Endothelial cell of umbilical vein (primary cell): ENCODE data around the gene HDAC4. TPM values are rescaled to one million over a fixed set of nuclear protein-coding genes. Genes with fewer than 3 reads are reported as not detected.

Experiments used
- BruUV-seq: library from RNA; stranded (reverse); fragments of 400-500 nt; replicated peaks from 2 replicates; lab custom pipeline; 2021; lab: Mats Ljungman, UMichigan
- CTCF ChIA-PET: fragments of 300-600, 350-600 bp; sonication (Branson Sonifier 250); formaldehyde crosslinking; loops from one replicate; lab custom pipeline; 2021; ENCODE audit warnings: antibody characterized with exemption, inconsistent platforms; lab: Charles Lee
- POLR2A ChIA-PET: fragments of 300-600, 350-600 bp; sonication (Branson Sonifier 250); formaldehyde crosslinking; loops from one replicate; lab custom pipeline; 2021; ENCODE audit warnings: antibody characterized with exemption, inconsistent platforms; lab: Charles Lee
- DNase-seq: peaks from one replicate; pipeline ENCODE4 v3.0.0-alpha.2; 2011; ENCODE audit warnings: low read depth, low spot score
- FAIRE-seq: peaks from 2 replicates; lab custom pipeline; 2011; peaks lifted over from hg19 to GRCh38; lab: Jason Lieb, UNC
- H2AFZ ChIP-seq: 2 replicates; pipeline ENCODE4 v1.6.0; 2012; ENCODE audit warnings: low read depth, low read length, control low read depth, inconsistent platforms
- H3K27ac ChIP-seq: 2 replicates; pipeline ENCODE4 v1.5.1; 2011; ENCODE audit warnings: low read depth, mild to moderate bottlenecking, control low read depth, low read length, moderate library complexity; ENCODE audit not compliant: insufficient read depth
- H3K27me3 ChIP-seq, 2 experiments: 2 replicates each; pipeline versions ENCODE4 v1.6.0 to v1.6.1; 2011; ENCODE audit warnings: low read length in 2 of 2, mixed read lengths in 1 of 2; ENCODE audit not compliant: control insufficient read depth in 2 of 2, insufficient read depth in 2 of 2
- H3K36me3 ChIP-seq, 2 experiments: 2 replicates in 1 of 2; 3 replicates in 1 of 2; pipeline ENCODE4 v1.5.1; 2011; ENCODE audit warnings: low read length in 2 of 2, mild to moderate bottlenecking in 1 of 2, moderate library complexity in 1 of 2; ENCODE audit not compliant: control insufficient read depth in 2 of 2, insufficient read depth in 2 of 2; ENCODE audit errors: extremely low read depth in 1 of 2
- H3K4me1 ChIP-seq: 3 replicates; pipeline ENCODE4 v1.5.1; 2011; ENCODE audit warnings: mild to moderate bottlenecking, low read length; ENCODE audit not compliant: control insufficient read depth, insufficient read depth; ENCODE audit errors: extremely low read depth
- H3K4me2 ChIP-seq: 2 replicates; pipeline ENCODE4 v1.6.1; 2011; ENCODE audit warnings: low read length, control low read depth, mixed read lengths; ENCODE audit not compliant: insufficient read depth
- H3K4me3 ChIP-seq, 3 experiments: fragments of 200-600 bp in 1 of 3; sonication (generic), shearing (Covaris generic) in 1 of 3; replicated peaks in 1 of 3; 2 replicates each; pipeline ENCODE4 v1.5.1; 2011 to 2016; ENCODE audit warnings: control low read depth in 3 of 3, low read length in 3 of 3, mild to moderate bottlenecking in 2 of 3, inconsistent platforms in 1 of 3, low read depth in 1 of 3, moderate library complexity in 1 of 3; ENCODE audit not compliant: insufficient read depth in 1 of 3
- H3K79me2 ChIP-seq: 2 replicates; pipeline ENCODE4 v1.6.0; 2012; ENCODE audit warnings: low read length, inconsistent platforms; ENCODE audit not compliant: control insufficient read depth, insufficient read depth
- H3K9ac ChIP-seq: replicated peaks from 2 replicates; pipeline ENCODE3; 2011; ENCODE audit warnings: low read length, control low read depth; ENCODE audit not compliant: insufficient read depth; ENCODE audit errors: extremely low read depth
- H3K9me1 ChIP-seq: replicated peaks from 3 replicates; pipeline ENCODE4 v1.6.0; 2011; ENCODE audit warnings: mild to moderate bottlenecking, low read length; ENCODE audit not compliant: control insufficient read depth, insufficient read depth; ENCODE audit errors: extremely low read depth
- H3K9me3 ChIP-seq: replicated peaks from 2 replicates; pipeline ENCODE4 v1.5.1; 2012; ENCODE audit warnings: low read length, inconsistent platforms; ENCODE audit not compliant: control insufficient read depth, insufficient read depth
- H4K20me1 ChIP-seq: replicated peaks from 2 replicates; pipeline ENCODE3; 2011; ENCODE audit warnings: mild to moderate bottlenecking, low read length; ENCODE audit not compliant: control insufficient read depth, insufficient read depth; ENCODE audit errors: extremely low read depth
- EZH2 ChIP-seq: IDR thresholded peaks from 2 replicates; pipeline ENCODE4 v1.6.1; 2012; ENCODE audit warnings: borderline replicate concordance, low read depth, mild to moderate bottlenecking, moderate library complexity, low read length, inconsistent platforms; ENCODE audit not compliant: severe bottlenecking
- FOS ChIP-seq: IDR thresholded peaks from 2 replicates; pipeline ENCODE4 v1.6.1; 2011; ENCODE audit warnings: mild to moderate bottlenecking, low read length, moderate library complexity, borderline replicate concordance; ENCODE audit not compliant: insufficient read depth
- GATA2 ChIP-seq: IDR thresholded peaks from 2 replicates; pipeline ENCODE4 v1.7.0; 2011; ENCODE audit warnings: low read depth, mild to moderate bottlenecking, moderate library complexity, mixed read lengths, low read length; ENCODE audit not compliant: insufficient read length, insufficient read depth
- JUN ChIP-seq: IDR thresholded peaks from 2 replicates; pipeline ENCODE4 v1.6.1; 2011; ENCODE audit warnings: borderline replicate concordance, low read depth; ENCODE audit not compliant: insufficient read length, insufficient read depth
- MYC ChIP-seq: IDR thresholded peaks from one replicate; pipeline ENCODE4 v1.6.1; 2011; ENCODE audit warnings: mild to moderate bottlenecking, low read depth, low read length
- POLR2A ChIP-seq: IDR thresholded peaks from 2 replicates; pipeline ENCODE4 v1.6.1; 2012; ENCODE audit warnings: low read depth, mild to moderate bottlenecking, control low read depth, low read length
- POLR2AphosphoS5 ChIP-seq: IDR thresholded peaks from 2 replicates; pipeline ENCODE4 v1.6.1; 2012; ENCODE audit warnings: low read depth, mild to moderate bottlenecking, control low read depth, low read length, moderate library complexity; ENCODE audit not compliant: insufficient read depth
- dilution Hi-C: fragments of 300-500 bp; cut with MboI; formaldehyde crosslinking; loops from one replicate; pipeline ENCODE4 v1.15.0; 2019; ENCODE audit warnings: low sequenced_read_pairs; ENCODE audit not compliant: extremely low pct_ligation_motif_present
- intact Hi-C: fragments of 100-400 bp; cut with micrococcal nuclease; formaldehyde crosslinking; loops from one replicate; pipeline ENCODE4 v1.10.0; 2022
- polyA plus RNA-seq, 4 experiments: library from polyadenylated mRNA; depleted of rRNA in 3 of 4; stranded (reverse) in 3 of 4; unstranded in 1 of 4; fragments of >200 nt; gene quantifications; 2 replicates each; pipeline versions ENCODE4 v1.2.1 to v1.2.3, GENCODE V29; 2011 to 2012; ENCODE audit warnings: missing spikeins in 1 of 4
- total RNA-seq: library from RNA; stranded (reverse); gene quantifications from 2 replicates; pipeline ENCODE4 v1.2.3, GENCODE V29; 2021
- TF ChIP-seq, protein P1 (sequence below): IDR thresholded peaks from 2 replicates; pipeline ENCODE4 v1.6.1; 2011; ENCODE audit not compliant: insufficient read depth, insufficient read length
- TF ChIP-seq, protein P2 (sequence below), 2 donors: IDR thresholded peaks; 1 replicate in 1 of 2; 2 replicates in 1 of 2; pipeline ENCODE4 v1.5.1; 2011; ENCODE audit warnings: low read length in 2 of 2, mild to moderate bottlenecking in 2 of 2, moderate library complexity in 2 of 2, control low read depth in 1 of 2, inconsistent platforms in 1 of 2, low read depth in 1 of 2; ENCODE audit not compliant: insufficient read depth in 1 of 2; ENCODE audit errors: extremely low read depth in 1 of 2

The HDAC4 gene
- total and polyA plus RNA-seq, 2 donors (not counting 3 experiments of a cell fraction or from before 2014, with no cell fraction given) = 13.4 to 33.0 TPM

DNA sequence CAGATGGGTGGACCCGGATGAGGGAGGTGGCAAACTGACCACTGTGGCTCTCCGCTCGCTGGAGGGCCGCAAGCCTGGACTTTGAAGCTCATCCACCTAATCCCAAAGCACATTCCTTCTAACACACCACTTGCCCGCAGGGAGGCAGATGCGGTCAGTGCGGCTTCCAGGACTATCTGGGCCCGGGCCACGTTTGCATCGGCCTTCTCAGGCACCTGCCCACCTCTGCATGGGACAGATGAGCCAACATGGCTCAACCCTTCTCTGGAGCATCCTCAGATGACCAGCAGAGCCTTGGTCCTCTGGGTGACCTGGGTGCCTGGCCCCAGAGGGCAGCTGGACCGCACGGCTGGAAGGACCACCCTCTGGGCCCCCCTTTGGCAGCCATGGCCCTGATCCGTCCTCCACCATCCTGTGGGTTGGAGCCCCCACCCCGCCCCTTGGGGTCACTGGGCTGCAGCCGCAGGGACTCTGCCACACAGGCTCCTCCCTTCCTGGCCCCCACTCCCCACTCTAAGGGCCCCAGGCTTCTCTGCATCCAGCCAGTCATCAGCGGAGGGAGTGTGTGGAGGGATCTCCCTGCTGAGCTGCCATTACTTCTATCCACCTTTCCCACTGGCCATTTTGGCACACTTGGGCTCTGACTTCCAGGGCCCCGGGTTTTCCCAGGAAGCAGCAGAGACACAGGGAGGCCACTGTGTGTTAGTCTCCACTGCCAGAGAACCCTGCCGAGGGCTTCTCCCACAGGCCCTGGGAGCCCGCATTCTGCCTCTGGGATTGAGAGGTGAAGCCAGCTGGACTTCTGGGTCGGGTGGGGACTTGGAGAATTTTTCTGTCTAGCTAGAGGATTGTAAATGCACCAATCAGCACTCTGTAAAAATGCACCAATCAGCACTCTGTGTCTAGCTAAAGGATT lies 12.3 kb downstream of the HDAC4 start:
- Histone ChIP-seq H3K36me3 (peaks cover 0 to 2% of the 10 kb centered on the region in 2 experiments), H3K9me3 (no peaks in the 10 kb centered on the region), H3K4me3 (no peak overlapping the region), H3K79me2 (peaks cover 11% of the 10 kb centered on the region), H3K9ac (no peak overlapping the region), H4K20me1 (no peaks in the 10 kb centered on the region), H3K4me1 (no peaks in the 10 kb centered on the region), H3K27me3 (no peaks in the 10 kb centered on the region), H3K9me1 (no peaks in the 10 kb centered on the region), H3K27ac (no peak overlapping the region), H2AFZ (no peak overlapping the region), H3K4me2 (no peak overlapping the region)
- dilution Hi-C loops (no loop called here), intact Hi-C loops (no loop called here)
- DNase-seq = no peak
- ChIA-PET POLR2A (interaction anchor here (1.7 kb wide), 1 partner anchor 12 kb away, joined by 5 read pairs; the partner anchor contains the start of gene HDAC4), CTCF (no interaction called here)
- BruUV-seq = no TSS peak
- TF ChIP-seq POLR2A = no peak
- no peak for TF ChIP-seq EZH2
- TF ChIP-seq, protein P1, sequence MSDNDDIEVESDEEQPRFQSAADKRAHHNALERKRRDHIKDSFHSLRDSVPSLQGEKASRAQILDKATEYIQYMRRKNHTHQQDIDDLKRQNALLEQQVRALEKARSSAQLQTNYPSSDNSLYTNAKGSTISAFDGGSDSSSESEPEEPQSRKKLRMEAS = no peak
- no peak for TF ChIP-seq MYC
- no peak for TF ChIP-seq FOS
- TF ChIP-seq, protein P2, sequence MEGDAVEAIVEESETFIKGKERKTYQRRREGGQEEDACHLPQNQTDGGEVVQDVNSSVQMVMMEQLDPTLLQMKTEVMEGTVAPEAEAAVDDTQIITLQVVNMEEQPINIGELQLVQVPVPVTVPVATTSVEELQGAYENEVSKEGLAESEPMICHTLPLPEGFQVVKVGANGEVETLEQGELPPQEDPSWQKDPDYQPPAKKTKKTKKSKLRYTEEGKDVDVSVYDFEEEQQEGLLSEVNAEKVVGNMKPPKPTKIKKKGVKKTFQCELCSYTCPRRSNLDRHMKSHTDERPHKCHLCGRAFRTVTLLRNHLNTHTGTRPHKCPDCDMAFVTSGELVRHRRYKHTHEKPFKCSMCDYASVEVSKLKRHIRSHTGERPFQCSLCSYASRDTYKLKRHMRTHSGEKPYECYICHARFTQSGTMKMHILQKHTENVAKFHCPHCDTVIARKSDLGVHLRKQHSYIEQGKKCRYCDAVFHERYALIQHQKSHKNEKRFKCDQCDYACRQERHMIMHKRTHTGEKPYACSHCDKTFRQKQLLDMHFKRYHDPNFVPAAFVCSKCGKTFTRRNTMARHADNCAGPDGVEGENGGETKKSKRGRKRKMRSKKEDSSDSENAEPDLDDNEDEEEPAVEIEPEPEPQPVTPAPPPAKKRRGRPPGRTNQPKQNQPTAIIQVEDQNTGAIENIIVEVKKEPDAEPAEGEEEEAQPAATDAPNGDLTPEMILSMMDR (IDR thresholded peaks at IDR 0.05; ENCODE audit: extremely low read depth in 1 of 2, insufficient read depth in 1 of 2, low read depth in 1 of 2, low read length in 2 of 2) = no peak
- TF ChIP-seq POLR2AphosphoS5 = no peak
- TF ChIP-seq JUN = no peak
- TF ChIP-seq GATA2 = no peak
- FAIRE-seq = no peak
